Measurements from ENCODE around the gene FGFBP3. TPM values are rescaled to one million over a fixed set of nuclear protein-coding genes. Genes with fewer than 3 reads are reported as not detected.
A peak's percentile ranks its signal among the peaks of the same experiment; 100 is the strongest.
"Not testable (repeated sequence)": the region's sequence is repeated elsewhere in the genome, so short reads cannot be mapped to it uniquely, and the experiment has no call there.

FGFBP3 gene
- total RNA-seq, 6 donors from 2014 or later, result 1.0 to 1.6 (median 1.3) TPM

DNA sequence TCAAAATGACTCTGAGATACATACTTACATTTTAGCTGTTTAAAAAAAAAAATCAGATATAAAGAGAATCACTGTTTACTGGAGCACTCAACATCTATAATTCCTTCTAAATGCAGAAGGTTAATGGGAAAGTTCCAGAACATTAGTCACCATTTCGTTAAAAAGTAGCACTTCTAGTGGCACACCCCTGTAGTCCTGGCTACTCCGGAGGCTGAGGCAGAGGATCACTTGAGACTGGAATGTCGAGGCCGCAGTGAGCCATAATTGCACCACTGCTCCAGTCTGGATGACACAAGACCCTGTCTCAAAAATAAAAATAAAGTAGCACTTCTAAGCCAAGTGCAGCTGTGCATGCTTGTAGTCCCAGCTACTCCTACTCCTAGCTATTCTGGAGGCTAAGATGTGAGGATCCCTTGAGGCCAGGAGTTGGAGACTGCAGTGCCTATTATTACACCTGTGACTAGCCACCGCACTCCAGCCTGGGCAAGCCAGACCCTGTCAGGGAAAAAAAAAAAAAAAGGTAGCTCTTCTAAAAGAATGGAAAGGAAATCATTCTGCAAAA is 2.2 kb downstream of the FGFBP3 start:
- ATAC-seq (ENCODE audit: low FRiP score in 2 of 2) (no peak), DNase-seq (no peak)
- Histone ChIP-seq H3K9me3 (no peaks in the 10 kb centered on the region), H3K27me3 (no peaks in the 10 kb centered on the region), H3K27ac (no peak overlapping the region), H3K4me3 (no peak overlapping the region), H3K36me3 (no peaks in the 10 kb centered on the region), H3K4me1 (peaks cover 11 to 25% (median 15%) of the 10 kb centered on the region in 4 donors)
- TF ChIP-seq EP300 (IDR thresholded peaks at IDR 0.05) (no peak), POLR2A (IDR thresholded peaks at IDR 0.05) (no peak), POLR2AphosphoS5 (IDR thresholded peaks at IDR 0.05) (no peak)
- TF ChIP-seq, protein P1, sequence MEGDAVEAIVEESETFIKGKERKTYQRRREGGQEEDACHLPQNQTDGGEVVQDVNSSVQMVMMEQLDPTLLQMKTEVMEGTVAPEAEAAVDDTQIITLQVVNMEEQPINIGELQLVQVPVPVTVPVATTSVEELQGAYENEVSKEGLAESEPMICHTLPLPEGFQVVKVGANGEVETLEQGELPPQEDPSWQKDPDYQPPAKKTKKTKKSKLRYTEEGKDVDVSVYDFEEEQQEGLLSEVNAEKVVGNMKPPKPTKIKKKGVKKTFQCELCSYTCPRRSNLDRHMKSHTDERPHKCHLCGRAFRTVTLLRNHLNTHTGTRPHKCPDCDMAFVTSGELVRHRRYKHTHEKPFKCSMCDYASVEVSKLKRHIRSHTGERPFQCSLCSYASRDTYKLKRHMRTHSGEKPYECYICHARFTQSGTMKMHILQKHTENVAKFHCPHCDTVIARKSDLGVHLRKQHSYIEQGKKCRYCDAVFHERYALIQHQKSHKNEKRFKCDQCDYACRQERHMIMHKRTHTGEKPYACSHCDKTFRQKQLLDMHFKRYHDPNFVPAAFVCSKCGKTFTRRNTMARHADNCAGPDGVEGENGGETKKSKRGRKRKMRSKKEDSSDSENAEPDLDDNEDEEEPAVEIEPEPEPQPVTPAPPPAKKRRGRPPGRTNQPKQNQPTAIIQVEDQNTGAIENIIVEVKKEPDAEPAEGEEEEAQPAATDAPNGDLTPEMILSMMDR (IDR thresholded peaks at IDR 0.05), result no peak
- WGBS, 2 donors, result 70 to 78% methylated on average over 5 of the region's 5 CpGs

DNA sequence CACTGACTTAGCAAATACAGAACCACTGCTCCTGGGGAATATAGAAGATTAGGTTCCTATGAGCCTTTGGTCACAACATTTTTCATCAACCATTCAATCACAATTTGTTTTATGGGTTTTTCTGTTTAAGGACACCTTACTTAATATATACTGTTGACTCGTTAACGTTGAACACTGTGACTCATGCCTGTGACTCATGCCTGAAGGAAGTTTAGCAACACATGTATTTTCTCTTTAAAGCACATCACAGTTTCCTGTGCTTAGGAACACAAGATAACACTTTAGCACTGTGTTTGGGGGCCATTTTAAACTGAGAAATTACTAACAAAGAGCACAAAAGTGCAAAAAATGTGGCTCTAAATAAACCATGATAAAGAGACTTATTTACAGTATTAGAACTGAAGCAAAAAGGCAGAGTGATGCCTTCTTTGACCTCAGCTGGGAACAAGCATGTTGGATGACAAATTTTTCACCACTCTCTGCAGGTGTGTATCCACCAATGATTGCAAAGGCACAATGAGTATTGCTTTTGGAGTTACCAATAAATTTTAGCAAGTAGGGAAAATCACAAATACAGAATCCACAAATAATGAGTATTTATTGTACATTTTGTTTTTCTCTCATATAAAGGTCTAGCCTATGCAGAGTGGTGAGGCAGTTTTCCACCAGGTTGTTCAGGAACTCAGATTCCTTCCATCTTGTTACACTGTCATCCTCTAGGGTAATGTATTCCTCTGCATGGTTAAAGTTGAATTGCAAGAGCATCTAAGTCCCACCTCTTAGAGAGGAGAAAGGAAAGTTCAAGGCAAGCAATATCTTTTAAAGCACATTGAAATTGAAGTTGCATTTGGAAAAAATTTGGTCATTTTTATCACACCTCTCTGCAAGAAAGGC is 7.3 kb downstream of the FGFBP3 start:
- Histone ChIP-seq H3K36me3 (no peaks in the 10 kb centered on the region), H3K27me3 (no peaks in the 10 kb centered on the region), H3K4me1 (peaks cover 5 to 12% (median 5%) of the 10 kb centered on the region in 4 donors), H3K4me3 (no peak overlapping the region), H3K9me3 (no peaks in the 10 kb centered on the region), H3K27ac (peak overlapping the region; percentile 23 to 56 (median 38))
- ATAC-seq (ENCODE audit: low FRiP score in 2 of 2), result peak; percentile 78 to 79
- WGBS, 2 donors, result 2 to 4% methylated on average over 2 of the region's 2 CpGs
- peak in 1 of 2 donors; percentile 58 for TF ChIP-seq POLR2AphosphoS5 (IDR thresholded peaks at IDR 0.05)
- TF ChIP-seq, protein P1 (IDR thresholded peaks at IDR 0.05), result no peak
- DNase-seq, result peak in 1 of 2 donors; percentile 75

DNA sequence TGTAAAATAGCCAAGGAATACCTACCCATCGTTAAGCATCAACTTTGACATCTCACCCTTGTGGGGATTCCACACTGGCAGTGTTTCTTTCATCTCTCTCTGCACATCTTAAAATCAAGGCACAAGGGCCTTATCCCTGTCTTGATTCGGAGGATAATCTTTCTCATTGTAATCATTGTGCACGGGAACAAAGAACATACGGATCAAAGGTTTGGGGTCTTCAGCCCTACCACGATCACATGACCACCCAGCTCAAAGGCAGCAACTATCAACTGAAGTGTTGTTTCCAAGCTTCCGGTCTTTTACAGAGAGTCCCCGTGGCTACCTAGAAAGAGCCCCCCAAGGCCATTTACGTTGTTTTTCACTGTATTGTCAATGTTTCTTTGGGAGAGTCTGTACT is 11.9 kb downstream of the FGFBP3 start:
- ATAC-seq (ENCODE audit: low FRiP score in 2 of 2) (no peak), DNase-seq (no peak)
- Histone ChIP-seq H3K36me3 (no peaks in the 10 kb centered on the region), H3K27me3 (no peaks in the 10 kb centered on the region), H3K27ac (no peak overlapping the region), H3K4me1 (peaks cover 5 to 7% (median 5%) of the 10 kb centered on the region in 4 donors), H3K9me3 (no peaks in the 10 kb centered on the region), H3K4me3 (no peak overlapping the region)
- WGBS, 2 donors, result 72 to 78% methylated on average over 8 of the region's 8 CpGs
- TF ChIP-seq POLR2A (IDR thresholded peaks at IDR 0.05), result no peak

DNA sequence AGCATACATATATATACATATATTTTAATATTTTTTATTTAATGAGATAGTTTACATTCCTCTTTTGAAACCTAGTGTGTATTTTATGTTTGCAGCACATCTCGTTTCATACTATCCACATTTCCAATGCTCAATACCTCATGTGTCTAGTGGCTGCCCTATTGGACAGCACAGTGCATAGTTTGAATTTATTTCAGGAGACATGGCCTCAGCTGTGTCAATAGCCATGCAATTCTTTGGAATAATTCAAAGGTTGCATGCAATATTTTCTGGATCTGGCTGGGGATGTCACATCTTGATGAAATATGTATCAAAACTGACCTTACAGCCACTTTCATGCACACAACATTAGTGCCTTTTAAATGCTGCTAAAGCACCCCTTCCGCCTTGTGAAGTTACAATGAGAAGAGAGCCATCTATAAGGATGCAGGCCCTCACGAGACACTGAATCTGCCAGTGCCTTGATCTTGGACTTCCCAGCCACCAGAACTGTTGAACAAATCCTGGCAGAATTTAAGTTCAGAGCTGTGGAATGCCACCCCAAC is 13.0 kb downstream of the FGFBP3 start:
- TF ChIP-seq, protein P1 (IDR thresholded peaks at IDR 0.05), result no peak
- TF ChIP-seq POLR2A (IDR thresholded peaks at IDR 0.05), result no peak
- TF ChIP-seq POLR2AphosphoS5 (IDR thresholded peaks at IDR 0.05), result no peak
- no peak for TF ChIP-seq EP300 (IDR thresholded peaks at IDR 0.05)
- no peaks in the 10 kb centered on the region for H3K36me3 ChIP-seq
- H3K4me3 ChIP-seq, result no peak overlapping the region
- no peaks in the 10 kb centered on the region for H3K9me3 ChIP-seq
- no peaks in the 10 kb centered on the region for H3K27me3 ChIP-seq
- H3K27ac ChIP-seq, result no peak overlapping the region
- 89% methylated on average over 3 of the region's 3 CpGs for WGBS, 2 donors
- DNase-seq, result no peak
- ATAC-seq (ENCODE audit: low FRiP score in 2 of 2), result no peak
- H3K4me1 ChIP-seq, result peaks cover 0 to under 1% (median 0%) of the 10 kb centered on the region in 4 donors

DNA sequence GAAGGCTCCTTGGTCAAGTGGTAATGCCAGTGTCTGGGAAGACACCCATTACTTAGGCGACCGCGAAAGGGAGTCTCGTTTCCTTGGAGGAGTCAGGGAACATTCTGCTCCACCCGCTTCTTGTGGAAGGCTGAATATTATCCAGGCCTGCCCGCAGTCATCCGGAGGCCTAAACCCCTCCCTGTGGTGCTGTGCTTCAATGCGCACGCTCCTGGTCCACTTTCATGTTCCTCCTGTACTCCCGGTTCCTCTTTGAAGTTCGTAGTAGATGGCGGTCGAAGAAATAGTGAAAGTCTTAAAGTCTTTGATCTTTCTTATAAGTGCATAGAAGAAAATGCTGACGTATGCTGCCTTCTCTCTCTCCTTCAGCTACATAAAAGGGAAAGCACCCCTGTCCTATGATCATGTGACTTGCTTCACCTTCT is 15.0 kb downstream of the FGFBP3 start:
- WGBS, 2 donors, result 75 to 91% methylated on average over 14 of the region's 14 CpGs
- H3K36me3 ChIP-seq; H3K4me3 ChIP-seq; H3K9me3 ChIP-seq; DNase-seq; H3K27ac ChIP-seq; H3K27me3 ChIP-seq; ATAC-seq (ENCODE audit: low FRiP score in 2 of 2); H3K4me1 ChIP-seq: not testable (repeated sequence)
